Islet of Langerhans (tissue), 1 donor: ENCODE measurements around the gene PLVAP.

ENCODE experiments used
- FAIRE-seq: peaks from one replicate; lab custom pipeline; 2011; peaks lifted over from hg19 to GRCh38; lab: Jason Lieb, UNC

Gene PLVAP

GRCh38 chr19:17333611-17334413, 43.3 kb downstream of the PLVAP start:
- FAIRE-seq, result no peak

- FAIRE-seq, result no peak
Measured at GRCh38 chr19:17332677-17333581, 44.2 kb downstream of the PLVAP start.

- FAIRE-seq, result no peak
Measured at GRCh38 chr19:17332360-17332676, 44.8 kb downstream of the PLVAP start.

GRCh38 chr19:17331045-17331558, 46.0 kb downstream of the PLVAP start:
- FAIRE-seq, result no peak

GRCh38 chr19:17330262-17331044, 46.7 kb downstream of the PLVAP start:
- no peak for FAIRE-seq

GRCh38 chr19:17329366-17330261, 47.5 kb downstream of the PLVAP start:
- no peak for FAIRE-seq

GRCh38 chr19:17328517-17329365, 48.4 kb downstream of the PLVAP start:
- no peak for FAIRE-seq

- no peak for FAIRE-seq
Measured at GRCh38 chr19:17327654-17328516, 49.3 kb downstream of the PLVAP start.

GRCh38 chr19:17327068-17327653, 50.0 kb downstream of the PLVAP start:
- no peak for FAIRE-seq

GRCh38 chr19:17326595-17326966, 50.6 kb downstream of the PLVAP start:
- FAIRE-seq, result no peak

GRCh38 chr19:17325881-17326594, 51.1 kb downstream of the PLVAP start:
- no peak for FAIRE-seq

- FAIRE-seq, result no peak
Measured at GRCh38 chr19:17325133-17325532, 52.0 kb downstream of the PLVAP start.

GRCh38 chr19:17324357-17325114, 52.6 kb downstream of the PLVAP start:
- FAIRE-seq, result no peak

GRCh38 chr19:17323964-17324332, 53.2 kb downstream of the PLVAP start:
- no peak for FAIRE-seq

GRCh38 chr19:17323300-17323963, 53.7 kb downstream of the PLVAP start:
- FAIRE-seq, result no peak

GRCh38 chr19:17322854-17323253, 54.3 kb downstream of the PLVAP start:
- no peak for FAIRE-seq
